EH (cell line): ENCODE measurements around the gene GOLGA8R.
"Not testable (repeated sequence)": the region's sequence is repeated elsewhere in the genome, so short reads cannot be mapped to it uniquely, and the experiment has no call there.

Source experiments
- DNase-seq: peaks from one replicate; pipeline ENCODE4 v3.0.0-alpha.2; 2015; ENCODE audit warnings: low read depth

Gene GOLGA8R, protein sequence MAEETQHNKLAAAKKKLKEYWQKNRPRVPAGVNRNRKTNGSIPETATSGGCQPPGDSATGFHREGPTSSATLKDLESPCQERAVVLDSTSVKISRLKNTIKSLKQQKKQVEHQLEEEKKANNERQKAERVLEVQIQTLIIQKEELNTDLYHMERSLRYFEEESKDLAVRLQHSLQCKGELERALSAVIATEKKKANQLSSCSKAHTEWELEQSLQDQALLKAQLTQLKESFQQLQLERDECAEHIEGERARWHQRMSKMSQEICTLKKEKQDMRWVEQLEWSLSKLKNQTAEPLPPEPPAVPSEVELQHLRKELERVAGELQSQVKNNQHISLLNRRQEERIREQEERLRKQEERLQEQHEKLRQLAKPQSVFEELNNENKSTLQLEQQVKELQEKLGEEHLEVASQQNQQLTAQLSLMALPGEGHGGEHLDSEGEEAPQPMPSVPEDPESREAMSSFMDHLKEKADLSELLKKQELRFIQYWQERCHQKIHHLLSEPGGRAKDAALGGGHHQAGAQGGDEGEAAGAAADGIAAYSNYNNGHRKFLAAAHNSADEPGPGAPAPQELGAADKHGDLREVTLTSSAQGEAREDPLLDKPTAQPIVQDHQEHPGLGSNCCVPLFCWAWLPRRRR

DNA sequence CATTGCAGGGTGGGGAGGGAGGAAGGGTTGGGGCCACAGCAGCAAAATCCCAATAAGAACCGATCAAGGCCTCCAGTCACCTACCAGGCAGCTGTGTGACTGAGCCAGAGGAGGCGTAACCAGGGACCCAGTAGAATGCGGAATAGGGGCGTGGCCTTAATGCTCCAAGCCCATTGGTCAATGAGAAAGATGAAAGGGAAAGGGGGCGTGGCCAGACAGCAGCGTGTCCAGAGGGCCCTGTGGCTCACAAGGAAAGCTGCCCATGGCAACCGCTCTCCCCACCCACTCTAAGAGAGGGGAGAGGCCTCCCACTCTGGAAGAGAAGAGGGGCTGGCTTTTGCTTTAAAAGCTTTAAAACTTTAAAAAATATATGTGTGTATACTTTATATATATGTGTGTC lies at the start of gene GOLGA8R:
Gene GOLGA8R, minus strand, starts transcription at position 101 of the 400 bp plus-strand sequence. Its CDS starts 98 bp downstream, at position 3.
- not testable (repeated sequence) for DNase-seq

DNA sequence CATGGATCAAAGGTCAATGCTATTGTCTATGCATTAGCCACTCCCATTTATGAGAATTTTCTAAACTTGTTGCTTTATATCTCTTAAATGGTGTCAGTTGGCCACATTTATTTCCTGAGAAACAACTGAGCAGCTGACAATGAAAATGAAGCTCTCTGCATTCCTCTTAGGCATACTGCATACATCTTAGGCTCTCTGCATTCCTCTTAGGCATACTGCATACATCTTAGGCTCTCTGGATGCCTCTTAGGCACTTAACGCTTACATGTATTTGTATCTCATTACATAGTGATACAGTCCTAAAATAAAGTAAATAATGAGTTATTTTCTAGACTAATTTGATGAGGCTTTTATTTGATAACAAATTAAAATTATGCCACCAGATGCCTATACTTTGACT lies 49.8 kb upstream of the GOLGA8R start:
- not testable (repeated sequence) for DNase-seq

DNA sequence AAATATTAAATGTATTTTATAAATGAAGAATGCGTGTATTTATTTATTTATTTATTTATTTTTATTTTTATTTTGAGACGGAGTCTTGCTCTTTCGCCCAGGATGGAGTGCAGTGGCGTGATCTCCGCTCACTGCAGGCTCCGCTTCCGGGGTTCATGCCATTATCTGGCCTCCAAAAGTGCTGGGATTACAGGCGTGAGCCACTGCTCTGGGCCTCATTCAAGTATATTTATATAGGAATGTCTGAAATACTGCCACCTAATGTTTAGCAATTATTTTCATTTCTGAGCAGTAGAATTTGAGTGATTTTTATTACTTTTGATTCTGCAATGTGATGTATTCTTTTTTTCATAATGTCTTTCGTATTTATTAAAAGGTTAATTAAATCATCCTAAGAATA lies 48.1 kb upstream of the GOLGA8R start:
- not testable (repeated sequence) for DNase-seq

DNA sequence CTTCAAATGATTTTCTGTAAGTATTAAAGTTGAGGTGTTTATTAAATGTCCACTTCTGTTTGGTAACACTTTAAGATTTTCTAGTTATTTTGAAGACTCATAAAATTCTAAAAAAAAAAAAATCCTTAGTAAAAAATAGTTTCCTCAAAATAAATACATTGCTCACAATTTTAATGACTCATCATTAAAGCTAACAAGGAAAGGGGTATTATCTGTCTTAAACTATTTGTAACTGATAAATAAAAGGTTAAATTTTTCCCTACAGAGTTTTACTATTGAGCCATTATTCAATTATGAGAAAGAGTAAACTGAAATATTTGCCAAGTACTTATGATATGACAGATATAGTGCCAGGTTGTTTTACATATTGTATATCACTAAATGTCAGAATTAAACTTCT lies 38.6 kb upstream of the GOLGA8R start:
- DNase-seq = peak; percentile 0

DNA sequence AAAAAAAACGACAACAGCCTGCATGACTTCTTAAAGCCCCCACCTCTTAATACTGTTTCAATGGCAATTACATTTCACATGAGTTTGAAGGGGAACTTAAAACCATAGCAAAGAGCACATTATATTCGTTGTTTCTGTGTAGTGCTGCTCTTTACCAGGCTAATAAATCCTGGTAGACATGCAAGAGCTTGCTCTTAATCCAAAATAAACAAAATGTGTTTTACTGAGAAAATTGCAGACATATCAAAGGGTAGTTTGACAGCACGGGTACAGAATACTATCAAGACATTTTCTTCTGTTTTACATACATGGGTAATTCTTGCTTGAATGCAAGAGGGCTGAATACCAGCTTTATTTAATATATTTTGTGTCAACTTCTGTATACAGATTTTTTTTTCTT lies 24.3 kb upstream of the GOLGA8R start:
- DNase-seq = not testable (repeated sequence)

DNA sequence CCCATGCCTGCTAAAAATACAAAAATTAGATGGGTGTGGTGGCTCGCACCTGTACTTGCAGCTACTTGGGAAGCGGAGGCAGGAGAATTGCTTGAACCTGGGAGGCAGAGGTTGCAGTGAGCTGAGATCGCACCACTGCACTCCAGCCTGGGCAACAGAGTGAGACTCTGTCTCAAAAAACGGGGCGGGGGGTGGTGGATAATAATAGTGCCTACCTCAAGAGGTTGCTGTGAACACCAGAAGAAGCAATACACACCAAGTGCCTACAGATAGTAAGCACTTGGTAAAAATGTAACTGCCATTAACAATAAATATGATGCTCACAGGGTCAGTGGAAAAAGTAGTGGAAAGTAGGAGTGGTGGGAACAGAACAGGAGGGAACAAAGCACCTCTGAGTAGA lies 21.8 kb upstream of the GOLGA8R start:
- DNase-seq = not testable (repeated sequence)

DNA sequence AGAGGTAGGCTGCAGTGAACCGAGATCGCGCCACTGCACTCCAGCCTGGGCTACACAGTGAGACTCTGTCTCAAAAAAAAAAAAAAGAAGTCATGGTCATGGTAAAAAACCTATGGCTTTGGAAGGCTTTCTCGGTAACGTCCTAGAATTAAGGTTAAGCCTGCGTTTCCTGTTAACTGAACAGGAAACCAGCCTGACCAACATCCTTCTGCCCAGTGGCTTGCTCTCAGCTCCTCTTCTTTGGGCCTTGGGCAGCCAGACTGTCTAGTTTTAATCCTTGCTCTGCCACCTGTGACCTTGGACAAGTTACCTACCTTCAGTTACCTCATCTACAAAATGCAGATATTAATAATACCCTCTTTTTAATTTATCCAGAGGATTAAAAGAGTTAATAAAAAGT lies 6.7 kb upstream of the GOLGA8R start:
- DNase-seq = not testable (repeated sequence)

DNA sequence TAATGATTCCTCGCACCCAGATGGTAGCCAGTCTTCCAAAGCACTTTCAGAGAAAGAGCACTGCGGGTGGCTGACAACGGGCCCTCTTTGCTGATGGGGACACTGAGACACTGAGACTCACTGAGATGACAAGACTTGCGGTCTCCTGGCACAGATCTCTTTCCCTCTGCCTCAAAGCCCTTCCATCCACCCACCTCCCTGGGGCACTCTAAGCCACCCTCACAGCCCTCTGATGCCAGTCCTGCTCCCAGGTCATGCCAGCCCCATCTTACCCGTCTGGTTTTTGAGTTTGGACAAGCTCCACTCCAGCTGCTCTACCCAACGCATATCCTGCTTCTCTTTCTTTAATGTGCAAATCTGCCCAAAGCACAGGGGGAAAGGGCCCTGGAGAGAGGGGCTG lies 6.4 kb downstream of the GOLGA8R start:
- not testable (repeated sequence) for DNase-seq

DNA sequence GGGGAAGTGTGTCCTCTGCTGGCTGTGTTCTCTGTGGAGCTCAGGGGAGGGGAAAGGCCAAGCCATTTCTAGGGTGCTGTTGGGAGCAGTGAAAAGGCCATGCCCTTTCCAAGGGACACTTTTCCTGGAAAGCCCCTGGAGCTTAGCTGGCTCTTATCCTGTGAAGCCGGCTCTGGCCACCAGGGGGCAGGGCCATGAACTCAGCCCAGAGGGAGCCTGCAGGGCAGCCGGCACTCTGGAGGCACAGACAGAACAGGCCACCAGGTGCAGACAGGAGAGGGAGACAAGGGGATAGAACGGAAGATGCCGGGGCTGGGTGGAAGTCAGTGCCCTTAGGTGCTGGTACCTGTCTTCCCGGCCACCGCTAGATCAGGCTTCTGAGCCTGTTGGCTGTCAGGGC lies 15.1 kb downstream of the GOLGA8R start:
- DNase-seq = not testable (repeated sequence)

DNA sequence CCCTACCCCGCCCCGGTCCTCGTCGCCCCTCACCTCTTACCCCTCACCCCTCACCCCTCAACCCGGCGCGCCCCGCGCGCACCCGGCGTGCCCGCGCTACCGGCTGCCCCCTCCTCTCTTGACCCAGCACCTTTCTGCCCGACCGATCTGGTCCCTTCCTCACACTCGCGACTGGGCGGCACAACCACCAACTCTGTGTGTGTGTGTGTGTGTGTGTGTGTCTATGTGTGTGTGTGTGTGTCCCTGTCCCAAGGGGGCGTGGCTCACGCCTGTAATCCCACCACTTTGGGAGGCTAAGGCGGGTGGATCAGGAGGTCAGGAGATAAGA lies 20.4 kb downstream of the GOLGA8R start:
- not testable (repeated sequence) for DNase-seq

DNA sequence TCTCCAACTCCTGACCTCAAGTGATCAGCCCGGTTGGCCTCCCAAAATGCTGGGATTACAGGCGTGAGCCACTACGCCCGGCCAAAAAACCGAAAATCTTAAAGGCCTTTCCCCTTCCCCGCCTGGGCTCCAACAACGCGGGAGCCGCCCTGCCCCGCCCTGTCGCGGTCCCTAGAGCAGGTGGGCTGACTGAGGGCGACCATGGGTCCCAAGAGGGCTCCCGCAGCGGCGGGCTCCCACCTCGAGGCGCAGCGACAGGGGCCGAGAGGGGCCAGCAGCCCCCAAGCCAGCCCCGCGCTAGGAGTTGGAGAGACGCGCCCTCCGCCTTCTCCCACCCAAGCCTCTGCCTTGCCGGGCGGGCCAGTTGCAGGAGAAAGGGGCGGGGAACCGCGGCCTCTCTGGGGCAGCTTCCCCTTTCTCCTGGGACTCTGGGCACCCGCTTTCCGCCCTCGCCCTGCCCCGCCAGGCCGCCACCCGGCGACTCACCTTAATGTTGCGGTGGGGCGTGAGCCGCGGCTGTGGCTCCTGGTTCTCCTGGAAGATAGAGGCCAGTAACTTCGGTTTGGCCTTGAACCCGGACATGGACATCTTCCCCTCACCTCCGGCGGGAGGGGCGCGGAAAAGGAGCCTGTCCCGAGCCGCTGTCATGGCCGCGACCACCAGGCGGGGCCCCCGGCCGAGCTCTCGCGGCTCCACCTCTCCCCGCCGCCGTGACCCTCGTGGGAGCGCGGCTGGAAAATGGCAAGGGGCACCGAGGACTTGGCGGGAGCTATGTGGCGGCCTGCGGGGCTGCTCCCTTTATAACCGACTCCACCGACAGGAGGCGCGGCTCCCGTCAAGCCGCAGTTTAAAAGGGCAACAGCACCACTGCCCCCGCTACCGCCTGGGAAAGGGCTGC lies 21.0 kb downstream of the GOLGA8R start, which contains the start of gene CHRFAM7A:
Gene CHRFAM7A, minus strand, starts transcription at position 775 of the 898 bp plus-strand sequence. CDS start 10,189 bp downstream, outside the sequence.
- not testable (repeated sequence) for DNase-seq

DNA sequence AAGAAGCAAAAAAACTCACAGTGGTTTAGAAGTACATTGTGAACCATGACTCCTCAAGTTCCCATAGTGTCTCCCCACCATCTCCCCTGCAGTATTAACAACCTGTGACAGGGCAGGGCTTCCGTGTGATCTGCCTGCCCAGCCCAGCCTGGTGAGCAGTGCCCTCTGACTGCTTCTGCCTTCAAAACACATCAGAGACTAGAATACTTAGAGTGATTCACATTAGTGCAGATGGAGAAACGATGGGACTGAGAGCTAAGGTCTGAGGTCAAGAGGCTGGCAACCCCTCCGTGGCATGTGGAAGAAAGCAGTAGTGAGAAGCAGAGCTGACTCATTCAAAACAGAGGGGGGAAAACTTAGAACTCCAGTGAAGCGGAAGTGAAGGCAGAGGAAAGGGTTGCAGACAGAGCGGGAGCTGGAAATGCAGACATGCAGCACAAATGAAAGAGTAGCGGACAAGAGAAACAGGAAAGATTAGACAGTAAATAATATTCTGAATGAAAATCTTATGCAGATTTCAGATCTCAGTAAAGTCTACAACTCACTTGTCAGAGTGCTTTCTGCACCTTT lies 27.7 kb downstream of the GOLGA8R start:
- DNase-seq = not testable (repeated sequence)

DNA sequence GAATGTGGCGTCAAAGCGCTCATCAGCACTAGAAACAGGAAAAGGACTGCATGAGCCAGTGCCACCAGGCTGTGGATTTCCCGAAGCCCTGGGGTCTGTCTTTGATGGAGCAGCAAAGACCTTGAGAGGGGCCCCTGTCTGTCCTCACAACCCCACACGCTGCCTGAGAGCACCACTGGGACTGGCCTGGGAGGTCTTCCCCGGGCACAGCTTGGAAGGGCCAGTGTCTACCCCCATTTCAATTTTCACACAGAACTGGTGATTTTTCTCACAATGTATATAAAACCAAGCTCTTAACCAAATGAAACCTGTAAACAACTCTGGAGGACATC lies 37.0 kb downstream of the GOLGA8R start:
- DNase-seq = not testable (repeated sequence)

DNA sequence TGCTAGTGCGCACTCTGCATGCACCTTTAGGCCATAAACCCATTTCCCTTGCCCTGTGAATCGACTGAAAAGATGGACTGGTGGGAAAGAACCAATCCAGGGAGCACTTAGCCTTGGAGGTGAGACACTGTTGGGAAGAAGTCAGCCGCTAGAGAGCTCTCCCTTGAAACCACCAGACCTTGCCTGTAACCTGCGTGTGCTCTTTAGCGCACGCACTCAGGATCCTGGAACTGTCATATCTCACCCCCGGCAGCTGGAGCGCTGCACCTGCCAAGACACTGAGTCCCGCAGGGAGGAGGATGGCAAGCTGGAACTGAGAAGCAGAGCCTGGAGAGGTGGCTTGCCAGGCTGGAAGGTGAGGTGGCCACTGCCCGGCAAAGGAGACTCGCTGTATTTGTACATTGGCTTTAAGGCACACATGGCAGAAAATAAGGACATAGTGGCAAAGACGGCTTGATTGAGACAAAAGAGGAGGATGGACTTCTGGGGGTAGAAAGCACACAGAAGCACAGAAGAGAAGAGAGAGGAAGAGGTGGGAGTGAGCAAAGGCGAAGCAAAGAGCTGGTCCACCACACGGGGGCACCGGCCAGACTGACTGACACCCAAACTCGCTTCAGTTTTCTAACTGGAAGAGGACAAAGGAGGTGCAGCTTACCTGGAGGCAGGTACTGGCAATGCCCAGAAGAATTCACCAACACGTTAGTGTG lies 37.5 kb downstream of the GOLGA8R start:
- not testable (repeated sequence) for DNase-seq

DNA sequence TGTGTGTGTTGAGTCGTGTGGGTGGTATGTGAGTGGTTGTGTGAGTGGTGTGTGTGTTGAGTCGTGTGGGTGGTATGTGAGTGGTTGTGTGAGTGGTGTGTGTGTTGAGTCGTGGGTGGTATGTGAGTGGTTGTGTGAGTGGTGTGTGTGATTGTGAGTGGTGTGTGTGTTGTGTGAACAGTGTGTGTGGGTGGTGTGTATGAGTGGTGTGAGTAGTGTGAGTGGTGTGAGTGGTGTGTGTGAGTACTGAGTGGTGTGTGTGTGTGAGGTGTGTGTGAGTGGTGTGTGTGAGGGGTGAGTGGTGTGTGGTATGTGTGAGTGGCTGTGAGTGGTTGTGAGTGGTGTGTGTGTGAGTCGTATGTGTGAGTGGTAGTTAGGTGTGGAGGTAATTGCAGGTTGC lies 38.2 kb downstream of the GOLGA8R start:
- not testable (repeated sequence) for DNase-seq

DNA sequence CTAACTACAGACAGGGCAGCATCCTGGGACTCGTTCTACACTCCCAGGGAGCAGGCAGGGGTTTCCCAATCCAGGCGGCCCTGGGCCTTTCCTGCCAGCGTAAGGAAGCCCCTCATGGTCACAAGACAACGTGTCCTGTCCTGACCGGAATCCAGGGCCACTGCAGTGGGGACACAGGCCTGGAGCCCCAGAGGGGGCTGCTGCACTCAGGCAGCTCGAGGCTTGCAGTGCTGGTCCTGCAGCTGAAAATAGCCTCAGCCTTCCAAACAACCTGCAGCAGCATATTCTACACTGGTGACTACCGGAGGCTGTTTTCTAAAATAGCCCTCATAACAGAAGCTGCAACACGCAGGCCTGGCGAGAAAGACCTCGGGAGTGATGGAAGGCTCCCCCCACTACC lies 39.2 kb downstream of the GOLGA8R start:
- not testable (repeated sequence) for DNase-seq

DNA sequence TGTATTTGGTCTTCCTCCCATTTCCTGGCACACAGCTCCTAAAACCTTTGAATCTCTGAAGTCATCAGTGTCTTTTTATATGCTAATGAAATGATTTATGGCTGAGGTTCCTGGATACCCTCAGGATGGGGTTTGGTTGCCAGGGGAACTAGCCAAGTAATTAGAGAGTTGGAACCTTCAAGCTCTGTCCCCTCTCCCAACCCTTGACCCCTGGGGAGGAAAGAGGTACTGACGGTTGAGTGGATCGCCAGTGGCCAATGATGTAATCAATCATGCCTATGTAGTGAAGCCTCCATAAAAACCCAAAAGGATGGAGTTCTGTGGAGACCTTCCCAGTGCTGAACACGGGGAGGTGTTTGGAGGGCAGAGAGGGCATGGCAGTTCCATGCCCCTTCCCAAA lies 45.8 kb downstream of the GOLGA8R start:
- DNase-seq = not testable (repeated sequence)

DNA sequence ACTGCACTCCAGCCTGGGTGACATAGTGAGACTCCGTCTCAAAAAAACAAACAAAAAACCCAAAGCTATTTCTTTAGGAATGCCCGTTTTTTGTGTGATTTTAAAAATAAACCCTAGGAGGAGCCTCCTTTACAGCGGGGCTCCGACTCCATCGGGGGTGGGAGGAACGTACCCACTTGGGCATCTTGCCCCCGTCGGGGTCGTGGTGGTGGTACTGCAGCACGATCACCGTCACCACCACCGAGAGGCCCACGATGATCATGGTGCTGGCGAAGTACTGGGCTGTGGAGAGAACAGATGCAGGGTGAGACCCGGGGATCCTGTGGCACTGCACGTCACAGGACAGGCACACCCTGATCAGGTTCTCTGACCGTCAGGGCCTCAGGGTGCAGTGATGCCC lies 46.8 kb downstream of the GOLGA8R start:
- DNase-seq = not testable (repeated sequence)

DNA sequence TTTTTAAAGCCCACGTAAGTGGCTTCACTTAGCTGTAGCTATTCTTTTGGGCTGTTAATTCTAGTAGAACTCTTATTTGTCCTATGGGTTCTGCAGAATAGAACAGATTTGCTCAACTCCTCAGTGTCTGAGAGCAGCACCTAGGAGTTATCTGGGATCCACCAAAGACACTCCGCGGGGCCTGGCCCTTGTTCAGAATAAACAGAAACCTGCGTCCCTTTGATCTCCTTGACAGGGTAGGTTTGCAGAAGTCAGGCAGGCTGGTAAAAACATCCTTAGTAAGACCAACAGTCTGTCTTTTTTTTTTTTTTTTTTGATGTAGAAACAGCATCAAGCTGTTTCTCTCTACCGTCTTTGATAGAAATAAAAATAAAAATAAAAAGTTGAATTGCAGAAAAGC lies 52.7 kb downstream of the GOLGA8R start:
- not testable (repeated sequence) for DNase-seq

DNA sequence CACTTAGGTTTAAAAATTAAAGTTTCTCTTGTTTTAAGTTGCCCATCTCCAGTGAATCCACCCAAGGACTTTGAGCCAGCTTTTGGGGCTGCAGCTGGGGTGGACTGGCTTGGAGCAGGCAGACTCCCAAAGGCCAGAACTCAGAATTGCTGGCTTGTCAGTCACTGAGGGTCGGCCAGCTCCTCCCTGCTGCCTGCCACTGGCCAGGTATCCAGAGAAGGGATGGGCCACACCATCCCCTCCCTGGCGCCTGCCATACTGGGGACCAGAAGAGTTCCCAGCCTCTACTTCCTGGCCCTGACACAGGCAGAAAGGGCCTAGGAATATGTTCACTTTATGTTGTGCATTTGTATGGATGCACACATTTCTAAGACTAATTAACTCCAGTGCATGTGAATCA lies 53.1 kb downstream of the GOLGA8R start:
- not testable (repeated sequence) for DNase-seq

DNA sequence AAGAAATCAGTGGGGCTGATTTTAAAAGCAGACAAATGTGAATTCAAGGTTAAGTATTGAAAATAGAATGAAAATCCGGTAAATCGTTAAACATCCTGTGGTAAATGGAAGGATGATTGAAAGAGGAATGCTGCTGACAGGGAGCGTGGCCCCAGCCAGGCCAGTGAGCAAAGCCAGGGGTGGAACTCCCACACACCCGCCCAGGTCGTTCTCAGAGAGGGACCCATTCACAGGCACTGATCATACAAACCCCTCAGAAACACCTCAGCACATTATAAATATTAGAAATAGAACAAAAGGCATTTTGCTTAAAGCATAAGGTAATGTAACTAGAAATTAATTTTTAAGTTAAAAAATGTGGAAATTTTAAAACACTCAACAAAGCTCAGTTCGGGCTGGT lies 59.0 kb downstream of the GOLGA8R start:
- not testable (repeated sequence) for DNase-seq
